HG03432 (cell line): ENCODE data around the gene STAB1.

Experiments used
- ATAC-seq: cut with Tn5 transposase; IDR thresholded peaks from one replicate; pipeline ENCODE4 v1.9.1; 2021; ENCODE audit warnings: mild to moderate bottlenecking, moderate library complexity; ENCODE audit not compliant: unreplicated experiment

STAB1 gene

GRCh38 chr3:52557011-52557960 lies 62.1 kb downstream of the STAB1 start:
- ATAC-seq: no peak

- no peak for ATAC-seq
Observed at GRCh38 chr3:52558436-52558835, 63.3 kb downstream of the STAB1 start.

GRCh38 chr3:52561028-52561747 lies 66.0 kb downstream of the STAB1 start:
- no peak for ATAC-seq

GRCh38 chr3:52563984-52564383 lies 68.8 kb downstream of the STAB1 start:
- no peak for ATAC-seq

GRCh38 chr3:52568069-52568468 lies 72.9 kb downstream of the STAB1 start:
- ATAC-seq: no peak

GRCh38 chr3:52570076-52570475 lies 74.9 kb downstream of the STAB1 start:
- ATAC-seq: no peak

- no peak for ATAC-seq
Observed at GRCh38 chr3:52572221-52572620, 77.1 kb downstream of the STAB1 start.
